A549 treated with CpdA at 1 μM for 4 hours (cell line): ENCODE results near the gene DPH2. TPM values are rescaled to one million over a fixed set of nuclear protein-coding genes. Genes with fewer than 3 reads are reported as not detected.

Experiments
- total RNA-seq: library from RNA; stranded (reverse); fragments of 200-300 nt; extraction: Qiagen RNA extraction; gene quantifications from 5 replicates; pipeline ENCODE4 v1.2.3, GENCODE V29; 2022; ENCODE audit warnings: low read depth

Gene DPH2, protein sequence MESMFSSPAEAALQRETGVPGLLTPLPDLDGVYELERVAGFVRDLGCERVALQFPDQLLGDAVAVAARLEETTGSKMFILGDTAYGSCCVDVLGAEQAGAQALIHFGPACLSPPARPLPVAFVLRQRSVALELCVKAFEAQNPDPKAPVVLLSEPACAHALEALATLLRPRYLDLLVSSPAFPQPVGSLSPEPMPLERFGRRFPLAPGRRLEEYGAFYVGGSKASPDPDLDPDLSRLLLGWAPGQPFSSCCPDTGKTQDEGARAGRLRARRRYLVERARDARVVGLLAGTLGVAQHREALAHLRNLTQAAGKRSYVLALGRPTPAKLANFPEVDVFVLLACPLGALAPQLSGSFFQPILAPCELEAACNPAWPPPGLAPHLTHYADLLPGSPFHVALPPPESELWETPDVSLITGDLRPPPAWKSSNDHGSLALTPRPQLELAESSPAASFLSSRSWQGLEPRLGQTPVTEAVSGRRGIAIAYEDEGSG
- 37.7 to 44.1 TPM (median 42.2 TPM) in 5 replicates for total RNA-seq

GRCh38 chr1:43969746-43970466 is at the start of gene DPH2:
Gene DPH2 (plus strand): TSS chr1:43970010. CDS start chr1:43970176, 166 bp downstream.

DNA sequence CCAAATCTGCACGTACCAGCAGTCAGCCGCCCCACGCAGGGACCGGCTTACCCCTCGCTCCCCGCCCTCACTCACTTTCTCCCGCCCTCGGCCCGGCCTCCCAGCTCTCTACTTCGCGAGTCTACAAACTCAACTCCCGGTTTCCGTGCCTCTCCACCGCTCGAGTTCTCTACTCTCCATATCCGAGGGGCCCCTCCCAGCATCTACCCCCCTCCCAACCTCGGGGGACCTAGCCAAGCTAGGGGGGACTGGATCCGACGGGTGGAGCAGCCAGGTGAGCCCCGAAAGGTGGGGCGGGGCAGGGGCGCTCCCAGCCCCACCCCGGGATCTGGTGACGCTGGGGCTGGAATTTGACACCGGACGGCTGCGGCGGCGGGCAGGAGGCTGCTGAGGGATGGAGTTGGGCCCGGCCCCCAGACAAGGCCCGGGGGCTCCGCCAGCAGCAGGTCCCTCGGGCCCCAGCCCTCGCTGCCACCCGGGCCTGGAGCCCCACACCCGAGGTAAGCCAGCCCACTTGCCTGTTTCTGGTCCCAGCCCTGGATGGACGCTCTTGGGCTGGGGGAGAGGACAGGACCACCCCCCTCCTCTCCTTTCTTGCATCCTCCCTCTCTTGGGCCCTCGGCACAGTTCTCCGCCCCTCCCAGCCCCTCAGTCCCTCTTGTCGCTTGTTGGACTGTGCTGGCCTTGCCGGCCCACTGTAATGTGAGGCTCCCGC is 36.3 kb upstream of the DPH2 start, which contains the start of gene ARTN:
Gene ARTN, plus strand, starts transcription at position 416 of the 715 bp plus-strand sequence. CDS start 1,856 bp downstream, outside the sequence.

DNA sequence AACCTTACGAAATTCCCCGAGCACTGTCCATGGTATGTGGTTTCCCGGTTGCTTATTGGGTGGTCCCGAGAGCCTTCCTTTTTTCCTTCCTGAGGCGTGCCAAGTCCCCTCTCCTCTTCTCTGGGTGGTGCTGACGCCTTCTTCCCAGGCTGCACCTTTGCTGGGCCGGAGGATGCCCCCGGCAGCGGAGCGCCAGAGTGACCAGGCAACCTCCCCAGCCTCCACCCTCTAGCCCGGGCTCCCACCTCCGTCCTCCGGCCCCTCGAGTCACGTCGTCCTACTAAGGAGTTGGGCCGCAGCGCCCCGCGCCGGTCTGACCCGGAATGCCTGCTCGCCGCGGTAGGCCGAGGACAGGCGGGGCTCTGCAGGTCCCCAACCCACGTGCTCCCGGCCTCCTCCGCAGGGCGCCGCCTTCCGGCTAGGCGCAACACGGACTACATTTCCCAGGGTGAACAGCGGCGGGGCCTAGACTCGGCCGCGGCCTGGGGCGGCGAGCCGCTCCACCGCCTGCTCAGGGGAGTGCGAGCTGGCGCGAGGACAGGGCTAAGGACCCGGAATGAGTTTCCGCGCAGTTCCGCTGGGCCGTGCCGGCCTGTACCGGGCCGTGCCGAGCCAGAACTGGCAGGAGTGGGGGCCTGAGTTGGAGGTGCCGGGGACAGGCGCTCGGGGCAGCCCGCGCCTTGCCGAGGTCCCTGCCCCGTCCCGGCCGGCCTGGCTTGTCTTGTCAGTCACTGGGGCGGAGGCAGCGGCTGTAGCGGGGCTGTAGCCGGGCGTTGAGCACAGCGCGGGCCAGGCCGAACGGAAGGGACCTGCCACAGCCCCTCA is 23.4 kb upstream of the DPH2 start, which contains the start of gene IPO13:
Gene IPO13, plus strand, starts transcription at position 715 of the 825 bp plus-strand sequence. CDS start 651 bp downstream, outside the sequence.

GRCh38 chr1:43974443-43975248 is 4.8 kb downstream of the DPH2 start, which contains the start of gene ATP6V0B:
Gene ATP6V0B (plus strand): TSS chr1:43974960. CDS start chr1:43975041, 81 bp downstream.

DNA sequence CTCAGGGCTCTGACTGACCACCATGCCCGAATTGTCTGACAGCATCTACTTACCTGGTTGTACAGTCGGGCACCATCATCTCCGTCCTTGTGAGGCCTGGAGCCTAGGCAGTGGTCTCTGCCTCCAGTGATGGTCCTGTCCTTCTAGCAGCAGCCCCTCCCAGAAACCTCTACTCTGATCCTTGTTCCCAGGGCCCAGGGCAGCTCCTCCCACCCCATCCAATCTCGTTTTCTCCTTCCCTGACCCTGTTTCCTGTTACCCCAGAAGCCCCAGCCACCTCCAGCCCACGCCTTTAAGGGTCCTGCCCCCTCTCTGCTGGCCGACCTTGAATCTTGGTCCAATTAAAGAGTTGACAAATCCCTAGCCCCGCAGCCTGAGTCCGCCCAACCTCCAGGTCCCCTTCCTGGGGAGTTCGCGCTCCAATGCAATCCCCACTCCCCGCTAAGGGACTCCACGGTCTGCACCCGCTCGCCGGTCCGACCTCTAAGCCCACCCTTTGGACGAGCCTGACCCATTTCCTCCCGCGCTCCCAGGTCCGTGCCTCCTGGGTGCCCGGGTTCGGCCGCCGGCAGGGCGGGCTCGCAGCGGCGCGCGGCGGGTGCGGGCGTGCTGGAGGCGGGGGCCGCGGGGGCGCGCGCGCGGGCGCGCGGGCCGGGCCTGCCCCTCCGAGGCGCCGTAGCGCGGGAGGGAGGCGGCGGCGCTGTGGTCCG is 8.9 kb downstream of the DPH2 start, which contains the start of gene B4GALT2:
Gene B4GALT2, plus strand, starts transcription at position 660 of the 710 bp plus-strand sequence. CDS start 1,951 bp downstream, outside the sequence.

GRCh38 chr1:43991476-43992231 is 21.8 kb downstream of the DPH2 start, which contains the start of gene CCDC24:
Gene CCDC24 (plus strand): TSS chr1:43991599. CDS start chr1:43991879, 280 bp downstream.

Other genes with a start within 250 kb of the DPH2 start
- 0.34 to 0.62 TPM (median 0.47 TPM) in 4 of 5 replicates, not detected in the other for gene ARTN, start 36.2 kb upstream of the DPH2 start, total RNA-seq
- gene IPO13, start 23.1 kb upstream of the DPH2 start, total RNA-seq: 10.5 to 17.4 TPM (median 15.3 TPM) in 5 replicates
- 89.0 to 165 TPM (median 151 TPM) in 5 replicates for gene ATP6V0B, start 5.0 kb downstream of the DPH2 start, total RNA-seq
- gene B4GALT2, start 9.2 kb downstream of the DPH2 start, total RNA-seq: 42.9 to 70.0 TPM (median 64.8 TPM) in 5 replicates
- 3.8 to 7.2 TPM (median 6.7 TPM) in 5 replicates for gene CCDC24, start 21.6 kb downstream of the DPH2 start, total RNA-seq
- 12.4 to 16.8 TPM (median 15.0 TPM) in 5 replicates for gene SLC6A9, start 61.5 kb downstream of the DPH2 start, total RNA-seq
- 0.27 to 0.43 TPM (median 0.42 TPM) in 5 replicates for gene KLF17, start 148.8 kb downstream of the DPH2 start, total RNA-seq
- not detected in 5 replicates for gene KLF18, start 171.6 kb downstream of the DPH2 start, total RNA-seq
- gene DMAP1, start 243.5 kb downstream of the DPH2 start, total RNA-seq: 19.0 to 22.2 TPM (median 21.1 TPM) in 5 replicates